Neuronal stem cell (in vitro differentiated cells): ENCODE data around the gene ENTR1.

Experiments used
- DNase-seq: peaks from one replicate; pipeline ENCODE4 v3.0.0-alpha.2; 2013; ENCODE audit warnings: low spot score
- H2AFZ ChIP-seq: one replicate; pipeline ENCODE4 v1.6.1; 2013; ENCODE audit warnings: mild to moderate bottlenecking, low read length, inconsistent platforms
- H2AK5ac ChIP-seq: 2 replicates; pipeline ENCODE4 v1.6.1; 2013; ENCODE audit warnings: low read depth, mild to moderate bottlenecking, inconsistent platforms, low read length, moderate library complexity, mixed read lengths
- H2BK120ac ChIP-seq: 2 replicates; pipeline ENCODE4 v1.6.1; 2013; ENCODE audit warnings: low read depth, mild to moderate bottlenecking, inconsistent platforms, low read length, moderate library complexity, mixed read lengths
- H2BK12ac ChIP-seq: one replicate; pipeline ENCODE4 v1.6.1; 2013; ENCODE audit warnings: low read length, inconsistent platforms
- H2BK15ac ChIP-seq: 2 replicates; pipeline ENCODE4 v1.6.1; 2013; ENCODE audit warnings: mild to moderate bottlenecking, low read length, inconsistent platforms, mixed read lengths
- H2BK5ac ChIP-seq: one replicate; pipeline ENCODE4 v1.6.1; 2013; ENCODE audit warnings: inconsistent platforms, mild to moderate bottlenecking, low read length, moderate library complexity
- H3K14ac ChIP-seq: one replicate; pipeline ENCODE4 v1.6.1; 2013; ENCODE audit warnings: low read length, inconsistent platforms
- H3K18ac ChIP-seq: 2 replicates; pipeline ENCODE4 v1.6.1; 2013; ENCODE audit warnings: low read length, inconsistent platforms
- H3K23ac ChIP-seq: 2 replicates; pipeline ENCODE4 v1.6.1; 2013; ENCODE audit warnings: low read depth, mild to moderate bottlenecking, mixed read lengths, low read length, inconsistent platforms; ENCODE audit not compliant: poor library complexity
- H3K27ac ChIP-seq: replicated peaks from 3 replicates; pipeline ENCODE4 v1.5.1; 2013; ENCODE audit warnings: low read length, inconsistent platforms
- H3K27me3 ChIP-seq, 3 experiments: 2 replicates each; pipeline ENCODE4 v1.6.1; 2013; ENCODE audit warnings: low read length in 3 of 3, mild to moderate bottlenecking in 2 of 3, inconsistent platforms in 1 of 3, low read depth in 1 of 3, mixed read lengths in 1 of 3, moderate library complexity in 1 of 3; ENCODE audit not compliant: control insufficient read depth in 3 of 3, insufficient read depth in 3 of 3
- H3K36me3 ChIP-seq, 2 donors: replicated peaks in 1 of 2; 2 replicates each; pipeline ENCODE4 v1.6.1; 2013; ENCODE audit warnings: low read length in 2 of 2; ENCODE audit not compliant: control insufficient read depth in 2 of 2, insufficient read depth in 2 of 2
- H3K4ac ChIP-seq: 2 replicates; pipeline ENCODE4 v1.6.1; 2013; ENCODE audit warnings: inconsistent platforms, mild to moderate bottlenecking, low read length, moderate library complexity
- H3K4me1 ChIP-seq, 2 donors: 1 replicate in 1 of 2; 2 replicates in 1 of 2; pipeline ENCODE4 v1.6.1; 2013; ENCODE audit warnings: low read length in 2 of 2, low read depth in 1 of 2; ENCODE audit not compliant: control insufficient read depth in 2 of 2, insufficient read depth in 1 of 2
- H3K4me2 ChIP-seq: one replicate; pipeline ENCODE4 v1.6.1; 2013; ENCODE audit warnings: mild to moderate bottlenecking, low read length, inconsistent platforms; ENCODE audit not compliant: insufficient read depth, poor library complexity, severe bottlenecking
- H3K4me3 ChIP-seq, 2 donors: 2 replicates each; pipeline ENCODE4 v1.5.1; 2013; ENCODE audit warnings: low read length in 2 of 2, mild to moderate bottlenecking in 2 of 2, inconsistent platforms in 1 of 2, moderate library complexity in 1 of 2
- H3K79me1 ChIP-seq: one replicate; pipeline ENCODE4 v1.6.1; 2013; ENCODE audit warnings: low read depth, mild to moderate bottlenecking, inconsistent platforms, low read length, moderate library complexity
- H3K9ac ChIP-seq: one replicate; pipeline ENCODE4 v1.6.1; 2013; ENCODE audit warnings: mild to moderate bottlenecking, low read depth, low read length, inconsistent platforms; ENCODE audit not compliant: poor library complexity
- H3K9me3 ChIP-seq, 2 donors: replicated peaks in 1 of 2; 2 replicates each; pipeline versions ENCODE3 to v1.6.1; 2013; ENCODE audit warnings: low read length in 2 of 2, mild to moderate bottlenecking in 2 of 2, inconsistent platforms in 1 of 2, low read depth in 1 of 2, mixed read lengths in 1 of 2, moderate library complexity in 1 of 2; ENCODE audit not compliant: control insufficient read depth in 2 of 2, insufficient read depth in 1 of 2
- H4K8ac ChIP-seq: one replicate; pipeline ENCODE4 v1.6.1; 2013; ENCODE audit warnings: low read depth, mild to moderate bottlenecking, inconsistent platforms, low read length, moderate library complexity
- H4K91ac ChIP-seq: one replicate; pipeline ENCODE4 v1.6.1; 2013; ENCODE audit warnings: low read length, low read depth, mild to moderate bottlenecking, inconsistent platforms; ENCODE audit not compliant: poor library complexity
- WGBS, 2 donors: extraction: QIAGEN DNeasy Blood & Tissue Kit; methylation state at CpG; one replicate each; pipeline ENCODE4 v1.1.7; 2013; ENCODE audit warnings: missing lambda C conversion rate in 2 of 2, mixed read lengths in 1 of 2; ENCODE audit not compliant: insufficient read length in 2 of 2, insufficient replicate concordance in 1 of 2; ENCODE audit errors: extremely low coverage in 2 of 2; 5-methylcytosine and 5-hydroxymethylcytosine counted together

The ENTR1 gene

GRCh38 chr9:136438548-136439480 lies 28.4 kb upstream of the ENTR1 start:
- H2AFZ ChIP-seq, result peak overlapping the region; percentile 97
- H2BK12ac ChIP-seq, result no peak overlapping the region
- no peak overlapping the region for H2BK15ac ChIP-seq
- H3K27me3 ChIP-seq, result no peaks in the 10 kb centered on the region
- peak overlapping the region; percentile 71 for H3K14ac ChIP-seq
- no CpG with 5 or more reads among the region's 91 CpGs for WGBS, 2 donors
- H4K91ac ChIP-seq, result no peak overlapping the region
- peak overlapping the region; percentile 96 for H3K18ac ChIP-seq
- H3K4me3 ChIP-seq, result peak overlapping the region; percentile 87 to 96
- peak overlapping the region; percentile 73 for H3K23ac ChIP-seq
- H3K27ac ChIP-seq, result no peak overlapping the region
- H2BK120ac ChIP-seq, result no peak overlapping the region
- peak overlapping the region; percentile 47 for H2AK5ac ChIP-seq
- peaks cover 30 to 76% of the 10 kb centered on the region in 2 donors for H3K36me3 ChIP-seq
- H4K8ac ChIP-seq, result no peak overlapping the region
- H2BK5ac ChIP-seq, result peak overlapping the region; percentile 90
- no peaks in the 10 kb centered on the region for H3K9me3 ChIP-seq
- H3K4me1 ChIP-seq, result peaks cover 8 to 17% of the 10 kb centered on the region in 2 donors
- H3K9ac ChIP-seq, result peak overlapping the region; percentile 92
- peaks cover 18% of the 10 kb centered on the region for H3K79me1 ChIP-seq
- H3K4me2 ChIP-seq, result peak overlapping the region; percentile 95
- H3K4ac ChIP-seq, result no peak overlapping the region
- DNase-seq, result peak; percentile 17

DNA sequence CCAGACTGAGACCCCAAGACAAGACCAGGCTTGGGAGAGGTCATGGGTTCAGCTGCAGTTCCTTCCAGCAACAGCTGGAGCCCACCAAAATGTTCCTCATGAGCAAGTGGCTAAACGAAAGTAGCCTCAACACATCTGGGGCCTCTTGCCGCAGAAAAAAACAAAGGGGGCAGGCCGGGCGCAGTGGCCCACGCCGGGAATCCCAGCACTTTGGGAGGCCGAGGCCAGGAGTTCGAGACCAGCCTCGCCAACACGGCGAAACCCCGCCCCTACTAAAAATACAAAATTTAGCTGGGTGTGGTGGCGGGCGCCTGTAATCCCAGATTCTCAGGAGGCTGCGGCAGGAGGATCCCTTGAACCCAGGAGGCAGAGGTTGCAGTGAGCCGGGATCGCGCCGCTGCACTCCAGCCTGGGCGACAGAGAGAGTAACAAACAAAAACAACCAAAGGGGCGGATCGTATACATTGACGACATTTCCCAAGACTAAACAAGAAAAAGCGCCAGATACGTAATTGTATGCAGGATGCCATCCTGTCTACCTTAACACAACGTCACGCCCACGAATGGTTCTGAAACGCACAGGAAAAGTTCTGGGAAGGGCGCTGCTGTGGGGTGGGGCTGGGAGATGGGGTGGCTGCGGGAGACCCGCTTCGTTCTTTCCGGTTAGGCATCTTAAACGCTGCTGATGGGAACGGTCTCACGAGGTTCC lies 27.6 kb upstream of the ENTR1 start:
- Histone ChIP-seq H3K9me3 (no peaks in the 10 kb centered on the region), H2BK15ac (no peak overlapping the region), H3K36me3 (peaks cover 25 to 70% of the 10 kb centered on the region in 2 donors), H3K9ac (peak overlapping the region; percentile 92), H3K18ac (no peak overlapping the region), H3K4me3 (peak overlapping the region; percentile 87 to 96), H3K79me1 (peaks cover 18% of the 10 kb centered on the region), H3K14ac (peak overlapping the region; percentile 38), H3K27ac (no peak overlapping the region), H2AFZ (no peak overlapping the region), H3K4ac (no peak overlapping the region), H3K27me3 (no peaks in the 10 kb centered on the region), H2BK12ac (no peak overlapping the region), H2BK120ac (no peak overlapping the region), H3K4me1 (peaks cover 8 to 17% of the 10 kb centered on the region in 2 donors), H3K4me2 (peak overlapping the region; percentile 95), H4K91ac (no peak overlapping the region), H2AK5ac (peak overlapping the region; percentile 56), H4K8ac (no peak overlapping the region), H3K23ac (peak overlapping the region; percentile 73), H2BK5ac (no peak overlapping the region)
- no peak for DNase-seq
- no CpG with 5 or more reads among the region's 37 CpGs for WGBS, 2 donors

DNA sequence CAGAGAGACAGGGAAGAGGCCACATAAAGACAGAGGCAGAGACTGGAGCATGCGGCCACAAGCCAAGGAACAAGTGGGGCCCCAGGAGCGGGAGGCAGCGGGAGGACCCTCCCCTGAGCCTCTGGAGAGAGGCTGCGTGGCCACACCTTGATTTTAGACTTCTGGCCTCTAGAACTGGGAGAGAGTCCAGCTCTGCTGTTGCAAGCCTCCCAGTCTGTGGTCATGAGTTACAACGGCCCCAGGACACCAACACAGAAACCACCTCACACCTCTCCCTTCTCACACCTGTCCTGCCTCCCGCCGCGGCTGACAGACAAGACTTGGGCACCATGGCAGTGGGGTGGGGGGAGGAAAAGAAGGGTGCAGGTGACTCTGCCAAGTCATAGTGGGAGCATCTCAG lies 27.0 kb upstream of the ENTR1 start:
- Histone ChIP-seq H2BK15ac (no peak overlapping the region), H3K79me1 (peaks cover 18% of the 10 kb centered on the region), H4K91ac (no peak overlapping the region), H3K18ac (no peak overlapping the region), H3K9me3 (no peaks in the 10 kb centered on the region), H3K27me3 (no peaks in the 10 kb centered on the region), H2BK12ac (no peak overlapping the region), H3K4ac (no peak overlapping the region), H2AK5ac (peak overlapping the region; percentile 56), H3K23ac (peak overlapping the region; percentile 60), H2BK5ac (no peak overlapping the region), H3K14ac (peak overlapping the region; percentile 38), H4K8ac (no peak overlapping the region), H3K36me3 (peaks cover 19 to 70% of the 10 kb centered on the region in 2 donors), H3K4me3 (peak overlapping the region in 1 of 2 donors; percentile 87), H3K4me2 (peak overlapping the region; percentile 18), H2BK120ac (no peak overlapping the region), H3K4me1 (peaks cover 8 to 17% of the 10 kb centered on the region in 2 donors), H2AFZ (no peak overlapping the region), H3K9ac (peak overlapping the region; percentile 72), H3K27ac (no peak overlapping the region)
- WGBS, 2 donors, result no CpG with 5 or more reads among the region's 8 CpGs
- DNase-seq, result no peak
